ENCODE results near the gene NOS1AP. TPM values are rescaled to one million over a fixed set of nuclear protein-coding genes. Genes with fewer than 3 reads are reported as not detected.

The NOS1AP gene
- total RNA-seq, 3 donors from 2014 or later, result 11.8 to 17.4 (median 14.3) TPM

GRCh38 chr1:162252214-162252613 is 182.7 kb downstream of the NOS1AP start:
- ATAC-seq, result no peak
- TF ChIP-seq CTCF (IDR thresholded peaks at IDR 0.05), result no peak
- H3K9me3 ChIP-seq, result no peaks in the 10 kb centered on the region
- H3K4me3 ChIP-seq, result no peak overlapping the region
- DNase-seq, result no peak
- H3K4me1 ChIP-seq (ENCODE audit: low read depth), result peaks cover 4% of the 10 kb centered on the region
- intact Hi-C loops (cut with DNase I, micrococcal nuclease), result no loop called here
- H3K36me3 ChIP-seq (ENCODE audit: low read depth), result no peaks in the 10 kb centered on the region

- H3K9me3 ChIP-seq, result no peaks in the 10 kb centered on the region
- no peaks in the 10 kb centered on the region for H3K4me1 ChIP-seq (ENCODE audit: low read depth)
- no peak for TF ChIP-seq CTCF (IDR thresholded peaks at IDR 0.05)
- DNase-seq (no peak), ATAC-seq (no peak)
- H3K36me3 ChIP-seq (ENCODE audit: low read depth), result no peaks in the 10 kb centered on the region
- H3K4me3 ChIP-seq, result no peak overlapping the region
- intact Hi-C loops (cut with DNase I, micrococcal nuclease), result no loop called here
These were observed 184.3 kb downstream of the NOS1AP start for GRCh38 chr1:162253790-162254189.

DNA sequence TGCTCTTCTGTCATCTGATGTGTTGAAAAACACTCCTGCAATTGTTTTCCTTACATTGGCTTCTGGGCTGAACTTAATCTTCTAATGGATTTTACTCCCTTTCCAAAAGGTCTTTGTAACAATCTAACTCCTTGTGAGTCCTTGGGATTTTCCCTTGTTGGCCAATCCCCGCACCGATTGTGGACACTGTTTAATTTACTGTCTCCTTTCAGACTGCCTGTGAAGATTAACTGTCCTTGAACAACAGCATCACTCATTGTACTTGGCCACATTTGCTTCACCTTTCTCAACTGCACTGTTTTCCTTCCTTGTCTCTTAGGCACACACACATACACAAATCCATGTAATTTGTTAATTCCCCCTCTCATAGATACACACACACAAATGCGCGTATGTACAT is 186.8 kb downstream of the NOS1AP start:
- TF ChIP-seq CTCF (IDR thresholded peaks at IDR 0.05), result no peak
- Histone ChIP-seq H3K4me3 (no peak overlapping the region), H3K4me1 (ENCODE audit: low read depth) (no peaks in the 10 kb centered on the region), H3K36me3 (ENCODE audit: low read depth) (no peaks in the 10 kb centered on the region), H3K9me3 (no peaks in the 10 kb centered on the region)
- no peak for DNase-seq
- no peak for ATAC-seq
- intact Hi-C loops (cut with DNase I, micrococcal nuclease), result no loop called here

- TF ChIP-seq CTCF (IDR thresholded peaks at IDR 0.05), result no peak
- DNase-seq, result no peak
- no peak for ATAC-seq
- Histone ChIP-seq H3K36me3 (ENCODE audit: low read depth) (no peaks in the 10 kb centered on the region), H3K9me3 (no peaks in the 10 kb centered on the region), H3K4me1 (ENCODE audit: low read depth) (no peaks in the 10 kb centered on the region), H3K4me3 (no peak overlapping the region)
- intact Hi-C loops (cut with DNase I, micrococcal nuclease), result no loop called here
These were observed 188.9 kb downstream of the NOS1AP start for GRCh38 chr1:162258394-162258793.

DNA sequence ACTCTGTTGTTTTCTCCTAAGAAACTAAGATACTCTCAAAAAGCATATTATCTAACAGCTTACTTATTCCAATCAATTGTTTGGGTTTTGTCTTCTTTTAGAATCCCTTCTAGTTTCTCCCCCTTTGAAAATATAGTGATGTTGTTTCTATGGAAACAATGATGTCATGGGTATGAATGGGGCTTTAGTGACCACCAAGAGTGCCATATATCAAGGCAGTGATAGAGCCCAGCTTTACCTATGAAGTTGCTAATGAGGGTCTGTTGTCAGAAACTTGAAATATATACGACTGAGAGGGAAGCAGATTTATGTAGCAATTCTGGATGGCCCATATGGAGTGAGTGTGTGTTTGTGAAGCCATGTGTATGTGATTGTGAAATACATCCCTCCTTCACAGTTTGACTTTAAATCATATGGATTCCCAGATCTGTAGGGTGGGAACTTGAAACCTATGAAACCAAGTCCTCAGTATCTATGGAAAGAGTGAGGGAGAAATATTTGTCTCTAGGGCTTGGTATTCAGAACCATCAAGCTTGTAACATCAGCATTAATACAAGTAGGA is 190.5 kb downstream of the NOS1AP start:
- DNase-seq (no peak), ATAC-seq (no peak)
- TF ChIP-seq CTCF (IDR thresholded peaks at IDR 0.05), result no peak
- intact Hi-C loops (cut with DNase I, micrococcal nuclease), result no loop called here
- Histone ChIP-seq H3K36me3 (ENCODE audit: low read depth) (no peaks in the 10 kb centered on the region), H3K4me1 (ENCODE audit: low read depth) (no peaks in the 10 kb centered on the region), H3K9me3 (no peaks in the 10 kb centered on the region), H3K4me3 (no peak overlapping the region)

- Histone ChIP-seq H3K4me3 (no peak overlapping the region), H3K36me3 (ENCODE audit: low read depth) (no peaks in the 10 kb centered on the region), H3K9me3 (no peaks in the 10 kb centered on the region), H3K4me1 (ENCODE audit: low read depth) (no peaks in the 10 kb centered on the region)
- DNase-seq (no peak), ATAC-seq (no peak)
- TF ChIP-seq CTCF (IDR thresholded peaks at IDR 0.05), result no peak
- intact Hi-C loops (cut with DNase I, micrococcal nuclease), result no loop called here
These were observed 194.6 kb downstream of the NOS1AP start for GRCh38 chr1:162264108-162264507.

Measured in mucosa of descending colon (tissue), 3 donors.